Left cardiac atrium (tissue), 4 donors: ENCODE measurements around the gene WFIKKN2. TPM values are rescaled to one million over a fixed set of nuclear protein-coding genes. Genes with fewer than 3 reads are reported as not detected.
A peak's percentile ranks its signal among the peaks of the same experiment; 100 is the strongest.

ENCODE experiments used
- ATAC-seq, 2 donors: fragments of 200-7000 bp; cut with Tn5 transposase; one replicate each; pipeline ENCODE4 v1.9.1; 2020; ENCODE audit warnings: mild to moderate bottlenecking in 2 of 2, moderate library complexity in 2 of 2
- DNase-seq: peaks from one replicate; pipeline ENCODE4 v3.0.0-alpha.2; 2020
- intact Hi-C, 2 donors: fragments of 100-400 bp; cut with DNase I; formaldehyde crosslinking; loops; one replicate each; pipeline versions ENCODE4 v1.14.1 to v1.15.1; 2022 to 2023
- total RNA-seq, 2 donors: library from RNA; stranded (reverse); fragmentation: NEBNext Ultra II Directional; extraction: Animal tissue kit (Norgen Biotek cat#: 25700); gene quantifications; one replicate each; pipeline ENCODE4 v1.2.1, GENCODE V29; 2021
- donor health status: DM: no; HTN: yes; CAD: no.
- donor health status: DM: no; HTN: yes; CAD: no; lungs with severe emphysema.
- donor health status: DM: yes; HTN: yes; CAD: no.
- donor health status: Dilated cardiomyopathy.

WFIKKN2 gene
- total RNA-seq, 2 donors from 2014 or later: 0.15 to 0.50 TPM

DNA sequence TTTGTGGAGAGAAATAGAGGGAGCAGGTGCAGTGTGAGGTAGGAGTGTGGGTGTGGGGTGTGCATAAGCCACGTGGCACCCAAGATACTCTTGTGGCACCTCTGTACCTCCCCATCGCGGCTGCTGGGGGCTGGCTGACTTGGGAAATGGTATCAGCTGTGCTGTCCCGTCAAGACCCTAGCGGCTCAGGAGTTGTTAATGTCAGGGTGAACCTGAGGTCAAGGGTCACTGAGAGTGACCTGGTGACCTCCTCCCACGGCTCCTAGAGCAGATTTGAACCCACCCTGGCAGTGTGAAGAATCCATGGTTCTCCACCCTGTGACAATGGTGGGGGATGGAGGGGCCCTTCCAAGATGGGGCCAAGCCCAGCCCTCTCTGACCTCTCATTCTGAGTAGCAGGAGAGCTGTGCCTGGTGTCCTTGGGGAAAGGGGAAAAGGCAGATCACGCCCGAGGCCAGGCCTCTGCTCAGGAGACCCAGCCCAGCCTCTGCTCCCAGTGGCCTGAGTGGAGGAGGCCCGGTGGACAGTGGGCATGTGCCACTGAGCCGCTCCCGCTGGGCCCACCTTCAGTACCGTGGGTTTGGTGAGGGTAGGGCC, 3.0 kb upstream of the WFIKKN2 start:
- ATAC-seq: no peak
- no peak for DNase-seq
- intact Hi-C loops: no loop called here

DNA sequence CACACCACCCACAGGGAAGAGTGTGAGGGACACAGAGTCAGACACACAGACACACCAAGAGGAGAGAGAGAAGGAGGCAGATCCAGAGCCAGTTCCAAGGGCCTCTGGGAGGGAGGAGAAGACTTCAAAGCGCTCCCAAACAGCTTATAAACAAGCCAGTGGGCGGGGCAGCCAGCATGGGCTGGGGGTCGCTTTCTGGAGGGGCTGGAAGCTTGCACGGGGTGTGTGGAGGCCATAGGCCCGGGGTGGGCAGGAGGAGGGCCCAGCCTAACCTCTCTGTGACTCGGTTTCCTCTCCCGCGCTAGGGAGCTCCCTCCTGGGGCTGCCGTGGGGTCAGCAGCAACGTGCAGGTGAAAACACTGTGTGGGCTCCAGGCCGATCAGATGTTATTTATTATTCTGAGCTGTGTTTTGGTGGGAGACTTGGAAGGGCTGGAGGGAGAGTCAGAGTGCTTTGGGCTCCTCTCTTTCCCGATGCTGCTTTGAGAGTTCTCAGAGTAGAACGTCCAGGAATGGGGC, 2.5 kb upstream of the WFIKKN2 start:
- DNase-seq (no peak), ATAC-seq (no peak)
- intact Hi-C loops: no loop called here

DNA sequence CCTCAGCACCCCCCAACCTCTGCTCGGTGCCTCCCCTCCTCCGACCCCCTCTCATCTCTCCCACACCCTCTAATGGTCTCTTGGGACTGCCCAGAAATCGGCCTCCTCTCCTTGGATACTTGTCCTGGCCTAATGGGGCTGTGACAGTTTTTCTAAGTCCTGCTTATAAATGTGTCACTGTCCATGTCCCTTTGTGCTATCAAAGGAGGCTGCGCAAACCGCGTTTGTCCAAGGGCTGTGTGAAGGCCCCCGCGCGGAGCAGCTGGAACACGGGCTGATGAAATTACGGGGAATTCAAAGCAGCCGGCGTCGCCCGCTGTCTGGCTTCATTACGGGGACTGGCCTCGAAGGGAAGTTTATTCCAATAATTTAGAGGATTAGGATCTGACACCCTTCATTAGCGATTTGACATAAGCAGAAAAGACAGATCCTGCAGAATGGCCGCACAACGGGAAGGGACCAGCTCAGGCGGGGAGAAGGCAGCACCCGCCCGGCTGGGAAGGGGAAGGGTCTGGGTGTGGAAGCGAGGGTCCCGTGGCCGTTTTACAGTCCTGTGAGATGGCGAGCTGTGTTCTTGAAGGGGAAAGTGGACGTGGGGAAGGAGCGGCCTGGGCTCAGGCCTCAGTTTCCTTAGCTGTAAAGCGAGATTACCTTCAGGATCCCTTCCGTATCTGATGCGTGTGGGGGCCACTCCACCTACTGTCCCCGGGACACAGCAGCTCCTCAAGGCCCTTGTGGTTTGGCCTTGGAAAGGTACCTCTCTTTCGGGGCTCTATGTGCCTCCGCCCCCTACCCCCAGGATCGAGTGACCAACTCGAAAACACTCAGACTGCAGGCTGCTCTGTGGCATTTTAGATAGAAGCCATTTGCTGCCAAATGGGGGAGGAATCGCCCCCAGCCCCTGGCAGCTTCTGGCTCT, 1.6 kb upstream of the WFIKKN2 start:
- ATAC-seq: no peak
- intact Hi-C loops: no loop called here
- DNase-seq: no peak

DNA sequence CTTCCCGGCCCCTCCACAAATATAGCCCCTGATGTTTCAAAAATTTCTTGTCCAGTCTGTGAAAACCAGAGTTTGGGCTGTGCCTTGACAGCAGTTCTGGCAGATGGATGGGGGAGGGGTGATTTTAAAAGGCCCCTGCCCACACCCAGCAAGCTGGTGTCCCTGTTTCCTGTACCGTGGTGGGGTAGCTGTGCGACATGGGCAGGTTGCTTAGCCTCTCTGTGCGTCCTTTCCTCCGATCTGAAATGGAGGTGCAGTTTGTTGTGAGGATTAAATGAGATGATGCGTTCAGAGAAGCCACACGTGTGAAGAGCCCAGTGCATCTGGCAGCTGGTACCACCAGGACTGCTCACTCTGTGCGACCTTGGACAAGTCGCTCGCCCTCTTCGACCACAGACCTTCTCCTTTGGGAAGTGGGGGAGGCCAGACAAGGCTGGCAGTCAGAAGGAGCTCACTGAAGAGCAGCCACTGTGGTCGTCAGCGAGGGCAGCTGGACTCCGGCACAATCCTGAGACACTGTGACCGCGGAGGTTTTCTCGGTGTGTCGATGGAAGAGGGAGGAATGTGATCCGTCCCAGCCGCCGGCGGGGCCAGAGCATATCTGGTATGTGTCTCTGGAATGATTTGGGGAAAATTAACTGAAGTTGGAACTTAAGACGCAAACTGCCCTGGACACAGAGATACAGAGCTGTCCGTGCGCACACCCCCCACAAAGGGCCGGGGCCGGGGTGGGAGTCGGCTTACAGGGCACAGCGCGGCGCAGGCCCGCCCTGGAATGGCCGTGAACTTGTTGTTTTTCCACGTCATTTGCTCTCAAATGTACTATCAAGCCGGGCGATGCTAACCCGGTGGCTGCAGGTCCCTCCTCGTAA, 721 bp upstream of the WFIKKN2 start:
- intact Hi-C loops: no loop called here
- DNase-seq (no peak), ATAC-seq (peak; percentile 57 to 62)

DNA sequence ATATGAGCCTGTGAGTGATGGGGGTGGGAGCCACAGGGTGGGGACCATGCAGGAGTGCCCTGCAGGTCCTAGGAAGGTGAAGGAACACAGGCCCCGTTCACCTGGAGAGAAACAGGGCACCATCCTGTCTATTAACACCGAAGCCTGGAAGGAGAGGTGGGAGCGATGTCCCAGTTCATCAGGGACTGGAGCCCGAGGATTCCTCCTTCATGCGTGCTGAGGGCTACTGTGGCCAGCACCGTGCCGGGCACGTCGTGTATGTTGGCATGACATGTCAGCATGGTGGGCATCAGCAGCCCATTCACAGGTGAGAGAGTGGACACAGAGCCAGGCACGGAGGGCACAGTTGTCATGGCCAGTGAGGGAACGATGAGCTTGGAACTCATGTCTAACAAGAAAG, 1.4 kb downstream of the WFIKKN2 start:
- DNase-seq: no peak
- no peak for ATAC-seq
- intact Hi-C loops: no loop called here

DNA sequence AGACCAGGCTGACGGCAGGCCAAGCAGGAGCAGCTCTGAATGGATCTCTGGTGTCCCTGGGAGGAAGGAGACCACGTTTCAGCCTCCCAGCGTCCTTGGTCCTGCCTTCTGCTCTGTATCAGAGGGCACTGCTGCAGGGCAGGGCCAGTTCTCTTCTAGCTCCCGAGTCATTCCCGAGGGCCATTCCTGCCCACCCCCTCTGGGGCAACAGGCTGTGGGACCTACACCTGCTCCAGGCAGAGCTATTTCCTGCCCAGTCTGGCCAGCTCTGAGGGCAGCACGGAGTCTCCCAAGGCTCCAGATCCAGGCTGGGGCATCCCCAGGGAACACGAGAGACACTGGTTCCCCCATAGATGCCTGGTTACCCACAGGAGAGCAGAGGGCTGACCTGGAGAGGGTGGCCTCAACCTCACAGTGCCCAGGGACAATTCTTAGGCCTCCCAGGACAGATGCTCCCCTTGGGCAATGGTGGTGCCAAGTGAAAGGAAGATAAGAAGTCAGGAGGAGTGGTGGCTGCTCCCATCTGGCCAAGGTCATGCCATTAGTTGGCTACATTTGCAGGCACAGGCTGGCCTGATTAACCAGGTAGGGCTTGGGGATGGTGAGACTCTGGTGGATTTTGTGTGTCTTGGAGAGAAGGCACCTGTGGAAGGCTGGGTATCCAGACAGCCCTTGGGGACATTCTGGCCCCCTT, 2.0 kb downstream of the WFIKKN2 start:
- ATAC-seq: no peak
- DNase-seq: no peak
- intact Hi-C loops: no loop called here

DNA sequence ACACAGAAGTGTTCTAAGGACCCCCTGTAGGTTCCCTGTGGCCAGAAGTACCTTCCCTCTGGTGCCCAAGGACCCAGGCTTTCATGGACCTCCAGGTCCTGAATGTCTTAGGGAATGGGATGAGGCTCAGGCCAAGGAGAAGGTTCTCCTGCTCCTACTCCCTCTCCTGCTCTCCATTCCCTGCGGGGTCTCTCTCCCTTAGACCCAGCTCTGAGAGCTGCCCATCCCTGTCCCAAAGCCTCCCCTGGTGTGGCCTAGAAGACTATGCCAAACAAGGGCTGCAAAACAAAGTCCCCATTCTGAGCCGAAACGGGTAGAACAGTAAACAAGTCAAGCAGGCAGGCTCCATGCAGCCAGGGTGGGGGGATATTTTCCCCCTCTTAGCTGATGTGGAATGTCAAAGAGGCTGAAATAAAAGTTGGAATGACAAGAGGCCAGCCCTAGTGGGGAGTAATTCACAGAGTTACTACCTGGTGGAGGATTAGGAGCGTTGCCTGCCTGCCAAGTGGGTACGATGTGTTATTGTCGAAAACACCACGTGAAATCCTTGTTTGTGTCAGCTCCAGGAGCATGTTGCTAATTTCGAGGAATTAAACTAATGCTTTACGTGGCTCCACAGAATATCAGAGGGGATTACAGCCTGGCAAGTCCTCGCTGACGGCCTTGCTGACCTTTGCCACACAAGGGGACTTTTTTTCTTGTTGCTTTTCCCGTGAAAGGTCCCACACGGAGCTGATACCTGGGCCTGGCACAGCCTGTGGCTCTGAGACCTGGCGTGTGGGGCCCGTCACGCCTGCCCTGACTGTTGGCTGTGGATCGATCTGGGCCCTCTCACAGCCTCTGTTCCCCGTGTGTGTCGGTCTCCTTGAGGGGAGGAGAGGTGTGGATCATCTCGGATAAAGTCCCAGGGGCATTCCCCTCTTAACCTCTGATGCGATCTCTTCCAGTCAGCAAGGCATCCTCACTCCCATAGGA, 2.9 kb downstream of the WFIKKN2 start:
- no peak for DNase-seq
- intact Hi-C loops: no loop called here
- no peak for ATAC-seq

DNA sequence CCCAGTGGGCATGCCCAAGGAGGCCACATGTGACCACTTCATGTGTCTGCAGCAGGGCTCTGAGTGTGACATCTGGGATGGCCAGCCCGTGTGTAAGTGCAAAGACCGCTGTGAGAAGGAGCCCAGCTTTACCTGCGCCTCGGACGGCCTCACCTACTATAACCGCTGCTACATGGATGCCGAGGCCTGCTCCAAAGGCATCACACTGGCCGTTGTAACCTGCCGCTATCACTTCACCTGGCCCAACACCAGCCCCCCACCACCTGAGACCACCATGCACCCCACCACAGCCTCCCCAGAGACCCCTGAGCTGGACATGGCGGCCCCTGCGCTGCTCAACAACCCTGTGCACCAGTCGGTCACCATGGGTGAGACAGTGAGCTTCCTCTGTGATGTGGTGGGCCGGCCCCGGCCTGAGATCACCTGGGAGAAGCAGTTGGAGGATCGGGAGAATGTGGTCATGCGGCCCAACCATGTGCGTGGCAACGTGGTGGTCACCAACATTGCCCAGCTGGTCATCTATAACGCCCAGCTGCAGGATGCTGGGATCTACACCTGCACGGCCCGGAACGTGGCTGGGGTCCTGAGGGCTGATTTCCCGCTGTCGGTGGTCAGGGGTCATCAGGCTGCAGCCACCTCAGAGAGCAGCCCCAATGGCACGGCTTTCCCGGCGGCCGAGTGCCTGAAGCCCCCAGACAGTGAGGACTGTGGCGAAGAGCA, 4.4 kb downstream of the WFIKKN2 start:
- intact Hi-C loops: loop anchor here (2.0 to 10.0 kb wide), 4 partner anchors 55 to 295 kb away; partner anchors contain the start of gene SPATA20 (in 2 of the 2)
- DNase-seq: no peak
- no peak for ATAC-seq

DNA sequence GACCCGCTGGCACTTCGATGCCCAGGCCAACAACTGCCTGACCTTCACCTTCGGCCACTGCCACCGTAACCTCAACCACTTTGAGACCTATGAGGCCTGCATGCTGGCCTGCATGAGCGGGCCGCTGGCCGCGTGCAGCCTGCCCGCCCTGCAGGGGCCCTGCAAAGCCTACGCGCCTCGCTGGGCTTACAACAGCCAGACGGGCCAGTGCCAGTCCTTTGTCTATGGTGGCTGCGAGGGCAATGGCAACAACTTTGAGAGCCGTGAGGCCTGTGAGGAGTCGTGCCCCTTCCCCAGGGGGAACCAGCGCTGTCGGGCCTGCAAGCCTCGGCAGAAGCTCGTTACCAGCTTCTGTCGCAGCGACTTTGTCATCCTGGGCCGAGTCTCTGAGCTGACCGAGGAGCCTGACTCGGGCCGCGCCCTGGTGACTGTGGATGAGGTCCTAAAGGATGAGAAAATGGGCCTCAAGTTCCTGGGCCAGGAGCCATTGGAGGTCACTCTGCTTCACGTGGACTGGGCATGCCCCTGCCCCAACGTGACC, 5.0 kb downstream of the WFIKKN2 start:
- intact Hi-C loops: loop anchor here (2.0 to 10.0 kb wide), 4 partner anchors 56 to 296 kb away; partner anchors contain the start of gene SPATA20 (in 2 of the 2)
- ATAC-seq: no peak
- no peak for DNase-seq

DNA sequence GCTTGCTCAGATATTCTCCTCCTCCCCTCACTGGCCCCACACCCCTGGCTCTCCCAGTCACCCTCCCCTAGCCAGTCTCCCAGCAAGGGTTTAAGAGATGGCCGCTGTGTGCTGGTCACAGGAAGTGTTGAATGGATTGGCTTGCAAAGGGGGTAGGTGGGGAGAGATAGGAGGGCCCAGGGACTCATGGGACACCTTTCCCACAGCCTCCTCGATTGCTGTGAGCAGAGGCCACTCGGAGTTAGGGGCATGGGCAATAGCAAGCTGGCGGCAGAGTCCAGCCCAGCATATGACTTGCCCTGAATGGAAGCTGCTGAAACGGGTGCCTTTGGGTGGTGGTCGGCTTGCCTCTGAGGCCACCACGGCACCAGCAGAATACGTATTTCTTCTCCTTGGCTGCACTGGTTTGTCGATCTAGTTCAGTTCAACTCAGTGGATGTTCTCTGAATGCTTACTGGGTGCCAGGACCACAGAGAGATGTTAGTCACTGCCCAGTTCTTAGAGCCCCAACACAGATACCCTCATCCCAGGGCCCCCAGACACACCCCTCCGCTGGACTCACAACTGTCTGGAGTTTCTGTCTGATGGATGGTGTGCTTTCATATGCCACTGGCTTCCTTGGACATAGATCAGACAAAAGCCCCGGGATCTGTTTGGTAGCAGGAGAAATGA, 6.0 kb downstream of the WFIKKN2 start:
- DNase-seq (no peak), ATAC-seq (no peak)
- intact Hi-C loops: loop anchor here (2.0 to 10.0 kb wide), 4 partner anchors 57 to 297 kb away; partner anchors contain the start of gene SPATA20 (in 2 of the 2)

DNA sequence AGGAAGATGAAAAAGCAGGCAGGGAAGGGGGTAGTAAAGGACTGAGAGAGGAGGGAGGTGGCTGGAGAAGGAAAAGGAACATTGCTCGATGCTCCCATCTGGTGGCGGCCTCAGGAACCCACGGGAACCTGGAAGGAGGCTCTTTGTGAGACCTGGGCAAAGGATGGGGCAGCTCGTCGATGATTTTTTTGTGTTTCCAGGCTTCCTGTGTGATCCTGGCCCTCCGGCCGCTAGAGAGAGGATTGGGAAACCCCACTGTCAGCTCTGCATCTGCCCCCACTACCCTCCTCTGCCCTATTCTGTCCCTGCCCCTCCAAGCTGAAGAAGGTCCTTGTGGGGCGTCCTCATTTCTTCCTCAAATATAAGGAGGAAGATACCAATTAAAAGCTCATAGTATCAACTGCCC, 6.6 kb downstream of the WFIKKN2 start:
- ATAC-seq: peak; percentile 65 to 77
- intact Hi-C loops: loop anchor here (2.0 to 10.0 kb wide), 4 partner anchors 57 to 297 kb away; partner anchors contain the start of gene SPATA20 (in 2 of the 2)
- peak; percentile 68 for DNase-seq

DNA sequence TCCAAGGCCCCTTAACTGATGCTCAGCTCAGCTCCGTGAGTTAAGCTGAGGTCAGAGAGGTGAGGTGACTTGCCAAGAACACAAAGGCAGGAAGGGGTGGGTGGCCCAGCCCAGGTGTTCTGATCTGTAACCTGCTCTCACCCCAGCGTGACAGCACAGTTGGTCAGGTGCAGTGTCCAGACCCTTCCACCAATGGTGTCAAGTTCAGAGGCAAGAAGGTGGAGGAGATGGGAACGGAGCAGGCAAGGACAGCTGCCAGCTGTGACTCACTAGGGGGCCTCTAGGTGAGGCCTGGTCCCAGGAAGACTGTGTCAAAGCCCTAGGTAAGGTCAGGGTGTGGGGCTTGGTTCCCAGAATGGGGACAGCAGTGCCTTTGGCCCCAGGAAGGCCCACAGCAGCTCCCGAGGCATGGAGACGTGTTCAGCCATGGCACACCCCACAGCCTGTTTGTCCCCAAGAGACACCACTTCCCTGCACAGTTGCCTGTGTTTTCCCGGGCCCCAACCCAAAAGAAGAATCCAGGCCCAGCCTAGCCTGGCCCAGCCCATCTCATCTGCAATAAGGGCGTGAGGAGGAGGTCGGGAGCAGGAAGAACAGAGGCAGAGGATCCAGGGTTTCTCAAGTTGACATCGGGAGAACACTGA, 7.2 kb downstream of the WFIKKN2 start:
- DNase-seq: no peak
- intact Hi-C loops: loop anchor here (5.0 to 10.0 kb wide), 3 partner anchors 60 to 298 kb away; partner anchors contain the start of gene SPATA20 (in 2 of the 2)
- no peak for ATAC-seq

DNA sequence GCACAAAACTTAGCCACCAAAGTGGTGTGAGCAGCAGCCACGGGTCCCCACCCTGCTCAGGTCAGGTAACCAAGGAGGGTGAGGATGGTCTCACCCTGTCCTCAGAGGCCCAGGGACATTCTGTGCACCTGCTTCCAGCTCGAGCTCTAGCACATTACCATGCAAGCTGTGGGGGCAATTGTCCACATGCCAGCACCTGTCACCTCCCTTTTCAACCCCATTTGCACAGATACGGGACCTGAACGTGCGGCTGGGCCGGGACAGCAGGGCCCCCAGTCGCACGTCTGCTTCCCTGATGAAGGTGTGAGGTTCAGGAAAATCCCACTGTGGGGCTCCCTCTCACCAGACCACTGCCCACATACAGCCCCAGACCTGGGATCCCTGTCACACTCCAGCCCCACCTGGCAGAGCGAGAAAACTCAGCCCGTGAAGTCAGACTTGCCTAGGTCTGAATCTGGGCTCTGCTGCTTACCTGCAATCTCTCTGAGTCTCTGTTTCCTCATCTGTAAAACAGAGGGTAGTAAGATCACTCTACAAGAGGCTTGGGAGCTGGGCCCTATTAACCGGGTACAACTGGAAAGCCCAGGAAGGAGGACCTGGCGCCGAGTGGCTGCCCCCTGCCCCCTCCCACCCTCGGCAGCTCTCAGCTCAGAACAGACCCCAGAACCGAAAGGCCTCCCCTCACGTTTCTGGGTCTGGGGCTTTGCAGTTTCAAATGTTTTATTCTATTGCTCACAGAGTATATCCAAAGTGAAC, 7.9 kb downstream of the WFIKKN2 start:
- ATAC-seq: no peak
- DNase-seq: no peak
- intact Hi-C loops: loop anchor here (5.0 to 10.0 kb wide), 3 partner anchors 61 to 299 kb away; partner anchors contain the start of gene SPATA20 (in 2 of the 2)

DNA sequence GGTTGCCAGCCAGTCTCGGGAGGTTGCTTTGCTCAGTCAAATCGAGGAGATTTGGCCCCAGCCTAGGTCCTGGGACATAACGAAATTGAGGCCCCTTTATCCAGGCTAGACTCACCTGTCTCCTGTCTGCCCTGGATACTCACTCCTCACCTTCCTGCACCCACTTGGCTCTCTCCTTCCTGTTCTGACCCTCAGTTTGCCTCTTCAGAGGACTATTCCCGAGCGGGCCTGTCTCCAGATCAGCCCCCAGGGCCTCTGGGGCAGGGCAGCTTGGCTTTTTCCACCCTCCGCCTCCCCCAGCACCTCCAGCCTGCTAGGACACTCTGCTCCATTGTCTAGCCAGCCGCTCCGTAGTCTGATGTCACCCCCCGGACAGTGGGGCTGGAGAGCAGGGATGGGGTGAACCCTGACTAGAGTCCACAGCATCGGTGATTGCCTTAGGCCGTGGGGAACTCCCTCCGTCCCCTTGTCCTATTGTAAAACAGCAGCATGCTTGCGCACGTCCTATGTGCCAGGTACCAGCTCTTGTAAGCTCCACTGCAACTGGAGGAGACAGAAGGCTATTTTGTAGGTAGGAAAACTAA, 8.8 kb downstream of the WFIKKN2 start:
- DNase-seq: no peak
- intact Hi-C loops: loop anchor here (5.0 to 10.0 kb wide), 3 partner anchors 62 to 299 kb away; partner anchors contain the start of gene SPATA20 (in 2 of the 2)

More for the DNA sequence above, 8.8 kb downstream of the WFIKKN2 start:
- ATAC-seq: no peak
